GM23338 (cell line): ENCODE results near the gene ADGRB2. TPM values are rescaled to one million over a fixed set of nuclear protein-coding genes. Genes with fewer than 3 reads are reported as not detected.

ENCODE experiments used
- ATAC-seq: fragments of 200-7000 bp; cut with Tn5 transposase; 3 replicates; pipeline ENCODE4 v1.9.1; 2020
- DNase-seq: peaks from one replicate; pipeline ENCODE4 v3.0.0-alpha.2; 2015; ENCODE audit warnings: low spot score
- H2AFZ ChIP-seq: fragments of 200-600 bp; sonication (generic); 2 replicates; pipeline ENCODE4 v1.8.0; 2016; ENCODE audit warnings: antibody characterized with exemption, mild to moderate bottlenecking, moderate library complexity
- H3F3A ChIP-seq: fragments of 200-600 bp; sonication (generic); replicated peaks from 2 replicates; pipeline ENCODE4 v1.8.0; 2017; ENCODE audit warnings: antibody characterized with exemption, mixed run types, low read depth
- H3K27ac ChIP-seq: fragments of 200-600 bp; sonication (generic); 2 replicates; pipeline ENCODE4 v1.6.1; 2016; ENCODE audit warnings: low read depth
- H3K27me3 ChIP-seq: fragments of 200-600 bp; sonication (generic); 2 replicates; pipeline ENCODE4 v1.8.0; 2016; ENCODE audit warnings: mild to moderate bottlenecking, mixed run types, moderate library complexity; ENCODE audit not compliant: insufficient read depth
- H3K36me3 ChIP-seq: fragments of 200-600 bp; sonication (generic); 2 replicates; pipeline ENCODE4 v1.8.0; 2016; ENCODE audit warnings: mild to moderate bottlenecking; ENCODE audit not compliant: insufficient read depth
- H3K4me1 ChIP-seq: fragments of 200-600 bp; sonication (generic); 2 replicates; pipeline ENCODE4 v1.8.0; 2016; ENCODE audit warnings: mild to moderate bottlenecking, moderate library complexity; ENCODE audit not compliant: insufficient read depth
- H3K4me2 ChIP-seq: fragments of 200-600 bp; sonication (generic); 2 replicates; pipeline ENCODE4 v1.7.1; 2017; ENCODE audit warnings: mixed run types
- H3K4me3 ChIP-seq: fragments of 200-600 bp; sonication (generic); 2 replicates; pipeline ENCODE4 v1.6.1; 2016; ENCODE audit warnings: mixed run types
- H3K79me2 ChIP-seq: fragments of 200-600 bp; sonication (generic); replicated peaks from 2 replicates; pipeline ENCODE4 v1.8.0; 2017; ENCODE audit warnings: mild to moderate bottlenecking; ENCODE audit not compliant: insufficient read depth
- H3K9me2 ChIP-seq: fragments of 200-600 bp; sonication (generic); 2 replicates; pipeline ENCODE4 v1.8.0; 2017; ENCODE audit not compliant: insufficient read depth
- H4K20me1 ChIP-seq: fragments of 200-600 bp; sonication (generic); replicated peaks from 2 replicates; pipeline ENCODE4 v1.8.0; 2017; ENCODE audit warnings: mild to moderate bottlenecking; ENCODE audit not compliant: insufficient read depth
- H3K27ac Mint-ChIP-seq: 2 replicates; pipeline ENCODE4 v1.8.0; 2020; ENCODE audit warnings: inconsistent platforms, mild to moderate bottlenecking, moderate library complexity, mixed read lengths
- H3K27me3 Mint-ChIP-seq: 3 replicates; pipeline ENCODE4 v1.8.0; 2022; ENCODE audit warnings: low read depth, mild to moderate bottlenecking, moderate library complexity, mixed read lengths, inconsistent platforms; ENCODE audit not compliant: insufficient read depth, poor library complexity
- H3K36me3 Mint-ChIP-seq: 3 replicates; pipeline ENCODE4 v1.8.0; 2021; ENCODE audit warnings: low read depth, mild to moderate bottlenecking, inconsistent platforms, moderate library complexity, mixed read lengths
- H3K4me1 Mint-ChIP-seq: 3 replicates; pipeline ENCODE4 v1.8.0; 2020; ENCODE audit warnings: mild to moderate bottlenecking, inconsistent platforms, mixed read lengths
- H3K4me3 Mint-ChIP-seq: 3 replicates; pipeline ENCODE4 v1.8.0; 2021; ENCODE audit warnings: moderate library complexity, mild to moderate bottlenecking, inconsistent platforms, mixed read lengths
- H3K9me3 Mint-ChIP-seq: 3 replicates; pipeline ENCODE4 v1.8.0; 2020; ENCODE audit warnings: moderate library complexity, mild to moderate bottlenecking, inconsistent platforms, mixed read lengths
- CREB1 ChIP-seq: fragments of 250-450 bp; sonication (Bioruptor Pico); IDR thresholded peaks from 2 replicates; pipeline ENCODE4 v1.5.0; 2020; ENCODE audit warnings: low read depth, mild to moderate bottlenecking, moderate library complexity
- EZH2phosphoT487 ChIP-seq: fragments of 200-600 bp; sonication (generic); IDR thresholded peaks from one replicate; pipeline ENCODE4 v1.8.1; 2018; ENCODE audit warnings: antibody characterized with exemption; ENCODE audit not compliant: unreplicated experiment
- JUNB ChIP-seq: IDR thresholded peaks from one replicate; pipeline ENCODE4 v1.6.1; 2016; ENCODE audit warnings: antibody characterized with exemption; ENCODE audit not compliant: unreplicated experiment
- NANOG ChIP-seq: IDR thresholded peaks from 2 replicates; pipeline ENCODE4 v1.6.1; 2016; ENCODE audit warnings: antibody characterized with exemption, borderline replicate concordance
- STAT1 ChIP-seq: IDR thresholded peaks from one replicate; pipeline ENCODE4 v1.6.1; 2016; ENCODE audit warnings: antibody characterized with exemption; ENCODE audit not compliant: unreplicated experiment
- ZNF331 ChIP-seq: fragments of 250-450 bp; sonication (Bioruptor Pico); IDR thresholded peaks from 2 replicates; pipeline ENCODE4 v1.5.0; 2020; ENCODE audit warnings: low read depth, mild to moderate bottlenecking, moderate library complexity
- polyA plus RNA-seq: library from polyadenylated mRNA; unstranded; fragments of >200 nt; fragmentation: Nextera tagmentation; extraction: Ambion mirVana; gene quantifications from 2 replicates; pipeline ENCODE4 v1.2.1, GENCODE V29; 2016
- total RNA-seq: library from RNA; depleted of rRNA; stranded (reverse); fragments of >200 nt; shearing (Covaris generic); gene quantifications from 2 replicates; pipeline ENCODE4 v1.2.3, GENCODE V29; 2014
- TF ChIP-seq, protein P1 (sequence below), 2 experiments: fragments of 200-600 bp in 1 of 2; sonication (generic) in 1 of 2; conservative IDR thresholded peaks; 2 replicates each; pipeline versions ENCODE4 v1.5.1 to v1.6.1; 2016 to 2017; ENCODE audit warnings: antibody characterized with exemption in 2 of 2, low read depth in 2 of 2, mild to moderate bottlenecking in 2 of 2, moderate library complexity in 1 of 2
- TF ChIP-seq, protein P2 (sequence below): fragments of 250-450 bp; sonication (Bioruptor Pico); IDR thresholded peaks from 2 replicates; pipeline ENCODE4 v1.5.0; 2020; ENCODE audit warnings: mild to moderate bottlenecking, moderate library complexity

ADGRB2 gene
- total and polyA plus RNA-seq, 2 experiments from 2014 or later, result 8.0 to 27.8 TPM

DNA sequence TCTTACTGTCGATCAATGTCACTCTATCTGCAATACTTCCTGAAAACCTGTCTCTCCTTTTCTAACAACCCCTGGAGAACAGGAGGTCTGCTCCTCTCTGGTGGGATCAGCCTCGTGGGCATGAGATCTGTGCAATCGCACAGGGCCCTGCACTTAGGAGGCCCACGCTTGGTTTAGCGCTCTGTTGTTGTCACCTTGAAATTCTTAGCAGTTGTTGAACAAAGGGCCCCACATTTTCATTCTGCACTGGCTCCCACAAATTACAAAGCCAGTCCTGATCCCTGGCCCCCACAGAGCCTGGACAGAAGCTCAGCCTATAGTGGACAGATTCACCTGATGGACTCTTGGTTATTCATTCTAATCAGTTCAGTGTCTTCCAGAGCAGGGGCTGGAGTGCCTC lies 33.1 kb upstream of the ADGRB2 start:
- ATAC-seq, result no peak
- Mint-ChIP-seq H3K36me3 (no peaks in the 10 kb centered on the region), H3K27me3 (peaks cover 12% of the 10 kb centered on the region), H3K4me3 (no peak overlapping the region; the same call in 2 of the 3 replicates), H3K9me3 (no peaks in the 10 kb centered on the region), H3K27ac (no peak overlapping the region), H3K4me1 (peaks cover 34% of the 10 kb centered on the region)
- H2AFZ ChIP-seq, result no peak overlapping the region
- no peak overlapping the region for H3K27ac ChIP-seq
- no peak overlapping the region for H3K4me3 ChIP-seq
- no peaks in the 10 kb centered on the region for H3K27me3 ChIP-seq
- no peak overlapping the region for H3K4me2 ChIP-seq
- H3K36me3 ChIP-seq, result no peaks in the 10 kb centered on the region
- no peak for DNase-seq
- TF ChIP-seq NANOG (no peak), ZNF331 (CRISPR knock-in tag) (no peak), CREB1 (CRISPR knock-in tag) (no peak), EZH2phosphoT487 (no peak), STAT1 (no peak)
- TF ChIP-seq, protein P1, sequence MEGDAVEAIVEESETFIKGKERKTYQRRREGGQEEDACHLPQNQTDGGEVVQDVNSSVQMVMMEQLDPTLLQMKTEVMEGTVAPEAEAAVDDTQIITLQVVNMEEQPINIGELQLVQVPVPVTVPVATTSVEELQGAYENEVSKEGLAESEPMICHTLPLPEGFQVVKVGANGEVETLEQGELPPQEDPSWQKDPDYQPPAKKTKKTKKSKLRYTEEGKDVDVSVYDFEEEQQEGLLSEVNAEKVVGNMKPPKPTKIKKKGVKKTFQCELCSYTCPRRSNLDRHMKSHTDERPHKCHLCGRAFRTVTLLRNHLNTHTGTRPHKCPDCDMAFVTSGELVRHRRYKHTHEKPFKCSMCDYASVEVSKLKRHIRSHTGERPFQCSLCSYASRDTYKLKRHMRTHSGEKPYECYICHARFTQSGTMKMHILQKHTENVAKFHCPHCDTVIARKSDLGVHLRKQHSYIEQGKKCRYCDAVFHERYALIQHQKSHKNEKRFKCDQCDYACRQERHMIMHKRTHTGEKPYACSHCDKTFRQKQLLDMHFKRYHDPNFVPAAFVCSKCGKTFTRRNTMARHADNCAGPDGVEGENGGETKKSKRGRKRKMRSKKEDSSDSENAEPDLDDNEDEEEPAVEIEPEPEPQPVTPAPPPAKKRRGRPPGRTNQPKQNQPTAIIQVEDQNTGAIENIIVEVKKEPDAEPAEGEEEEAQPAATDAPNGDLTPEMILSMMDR (conservative IDR thresholded peaks at IDR 0.05; ENCODE audit: low read depth in 2 of 2), result no peak
- H3F3A ChIP-seq, result no peaks in the 10 kb centered on the region
- H3K4me1 ChIP-seq, result peaks cover 3% of the 10 kb centered on the region; the same call in 1 of the 2 replicates
- no peaks in the 10 kb centered on the region for H3K9me2 ChIP-seq
- H4K20me1 ChIP-seq, result no peaks in the 10 kb centered on the region
- no peaks in the 10 kb centered on the region for H3K79me2 ChIP-seq

DNA sequence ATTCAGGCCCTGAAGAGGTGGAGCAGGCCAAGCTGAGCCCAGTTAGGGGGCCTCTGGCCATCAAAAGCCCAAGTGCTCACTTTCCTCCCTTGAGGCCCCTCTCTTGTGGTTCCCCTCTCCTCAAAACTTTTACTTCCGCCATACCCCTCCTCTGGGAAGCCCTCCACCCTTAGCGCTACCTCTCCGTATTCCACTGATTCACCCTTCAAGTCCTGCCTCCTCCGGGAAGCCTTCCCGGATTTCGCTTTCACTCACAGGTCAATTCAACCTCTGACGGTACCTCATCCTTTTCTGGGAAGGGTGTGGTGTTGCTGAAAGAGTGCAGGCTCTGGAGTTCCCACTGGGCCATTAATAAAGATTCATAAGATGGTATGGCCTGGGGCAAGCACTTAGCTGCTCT lies 32.6 kb upstream of the ADGRB2 start:
- Histone ChIP-seq H2AFZ (no peak overlapping the region), H3K4me2 (no peak overlapping the region), H3K9me2 (no peaks in the 10 kb centered on the region), H3K4me3 (no peak overlapping the region), H4K20me1 (no peaks in the 10 kb centered on the region), H3K36me3 (no peaks in the 10 kb centered on the region), H3F3A (no peaks in the 10 kb centered on the region), H3K4me1 (peaks cover 3% of the 10 kb centered on the region; the same call in 1 of the 2 replicates), H3K27ac (no peak overlapping the region), H3K27me3 (no peaks in the 10 kb centered on the region), H3K79me2 (no peaks in the 10 kb centered on the region)
- Mint-ChIP-seq H3K4me3 (no peak overlapping the region), H3K27ac (no peak overlapping the region), H3K9me3 (no peaks in the 10 kb centered on the region), H3K27me3 (peaks cover 12% of the 10 kb centered on the region), H3K4me1 (peaks cover 34% of the 10 kb centered on the region), H3K36me3 (no peaks in the 10 kb centered on the region)
- ATAC-seq (no peak), DNase-seq (no peak)
- TF ChIP-seq JUNB (no peak), CREB1 (CRISPR knock-in tag) (no peak)
- TF ChIP-seq, protein P1 (conservative IDR thresholded peaks at IDR 0.05; ENCODE audit: low read depth in 2 of 2), result no peak
- TF ChIP-seq, protein P2, sequence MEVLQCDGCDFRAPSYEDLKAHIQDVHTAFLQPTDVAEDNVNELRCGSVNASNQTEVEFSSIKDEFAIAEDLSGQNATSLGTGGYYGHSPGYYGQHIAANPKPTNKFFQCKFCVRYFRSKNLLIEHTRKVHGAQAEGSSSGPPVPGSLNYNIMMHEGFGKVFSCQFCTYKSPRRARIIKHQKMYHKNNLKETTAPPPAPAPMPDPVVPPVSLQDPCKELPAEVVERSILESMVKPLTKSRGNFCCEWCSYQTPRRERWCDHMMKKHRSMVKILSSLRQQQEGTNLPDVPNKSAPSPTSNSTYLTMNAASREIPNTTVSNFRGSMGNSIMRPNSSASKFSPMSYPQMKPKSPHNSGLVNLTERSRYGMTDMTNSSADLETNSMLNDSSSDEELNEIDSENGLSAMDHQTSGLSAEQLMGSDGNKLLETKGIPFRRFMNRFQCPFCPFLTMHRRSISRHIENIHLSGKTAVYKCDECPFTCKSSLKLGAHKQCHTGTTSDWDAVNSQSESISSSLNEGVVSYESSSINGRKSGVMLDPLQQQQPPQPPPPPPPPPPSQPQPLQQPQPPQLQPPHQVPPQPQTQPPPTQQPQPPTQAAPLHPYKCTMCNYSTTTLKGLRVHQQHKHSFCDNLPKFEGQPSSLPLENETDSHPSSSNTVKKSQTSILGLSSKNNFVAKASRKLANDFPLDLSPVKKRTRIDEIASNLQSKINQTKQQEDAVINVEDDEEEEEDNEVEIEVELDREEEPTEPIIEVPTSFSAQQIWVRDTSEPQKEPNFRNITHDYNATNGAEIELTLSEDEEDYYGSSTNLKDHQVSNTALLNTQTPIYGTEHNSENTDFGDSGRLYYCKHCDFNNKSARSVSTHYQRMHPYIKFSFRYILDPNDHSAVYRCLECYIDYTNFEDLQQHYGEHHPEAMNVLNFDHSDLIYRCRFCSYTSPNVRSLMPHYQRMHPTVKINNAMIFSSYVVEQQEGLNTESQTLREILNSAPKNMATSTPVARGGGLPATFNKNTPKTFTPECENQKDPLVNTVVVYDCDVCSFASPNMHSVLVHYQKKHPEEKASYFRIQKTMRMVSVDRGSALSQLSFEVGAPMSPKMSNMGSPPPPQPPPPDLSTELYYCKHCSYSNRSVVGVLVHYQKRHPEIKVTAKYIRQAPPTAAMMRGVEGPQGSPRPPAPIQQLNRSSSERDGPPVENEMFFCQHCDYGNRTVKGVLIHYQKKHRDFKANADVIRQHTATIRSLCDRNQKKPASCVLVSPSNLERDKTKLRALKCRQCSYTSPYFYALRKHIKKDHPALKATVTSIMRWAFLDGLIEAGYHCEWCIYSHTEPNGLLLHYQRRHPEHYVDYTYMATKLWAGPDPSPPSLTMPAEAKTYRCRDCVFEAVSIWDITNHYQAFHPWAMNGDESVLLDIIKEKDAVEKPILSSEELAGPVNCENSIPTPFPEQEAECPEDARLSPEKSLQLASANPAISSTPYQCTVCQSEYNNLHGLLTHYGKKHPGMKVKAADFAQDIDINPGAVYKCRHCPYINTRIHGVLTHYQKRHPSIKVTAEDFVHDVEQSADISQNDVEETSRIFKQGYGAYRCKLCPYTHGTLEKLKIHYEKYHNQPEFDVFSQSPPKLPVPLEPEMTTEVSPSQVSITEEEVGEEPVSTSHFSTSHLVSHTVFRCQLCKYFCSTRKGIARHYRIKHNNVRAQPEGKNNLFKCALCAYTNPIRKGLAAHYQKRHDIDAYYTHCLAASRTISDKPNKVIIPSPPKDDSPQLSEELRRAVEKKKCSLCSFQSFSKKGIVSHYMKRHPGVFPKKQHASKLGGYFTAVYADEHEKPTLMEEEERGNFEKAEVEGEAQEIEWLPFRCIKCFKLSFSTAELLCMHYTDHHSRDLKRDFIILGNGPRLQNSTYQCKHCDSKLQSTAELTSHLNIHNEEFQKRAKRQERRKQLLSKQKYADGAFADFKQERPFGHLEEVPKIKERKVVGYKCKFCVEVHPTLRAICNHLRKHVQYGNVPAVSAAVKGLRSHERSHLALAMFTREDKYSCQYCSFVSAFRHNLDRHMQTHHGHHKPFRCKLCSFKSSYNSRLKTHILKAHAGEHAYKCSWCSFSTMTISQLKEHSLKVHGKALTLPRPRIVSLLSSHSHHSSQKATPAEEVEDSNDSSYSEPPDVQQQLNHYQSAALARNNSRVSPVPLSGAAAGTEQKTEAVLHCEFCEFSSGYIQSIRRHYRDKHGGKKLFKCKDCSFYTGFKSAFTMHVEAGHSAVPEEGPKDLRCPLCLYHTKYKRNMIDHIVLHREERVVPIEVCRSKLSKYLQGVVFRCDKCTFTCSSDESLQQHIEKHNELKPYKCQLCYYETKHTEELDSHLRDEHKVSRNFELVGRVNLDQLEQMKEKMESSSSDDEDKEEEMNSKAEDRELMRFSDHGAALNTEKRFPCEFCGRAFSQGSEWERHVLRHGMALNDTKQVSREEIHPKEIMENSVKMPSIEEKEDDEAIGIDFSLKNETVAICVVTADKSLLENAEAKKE, result no peak
